GM23248 (cell line): Measurements from ENCODE around the gene CTNNA2. TPM values are rescaled to one million over a fixed set of nuclear protein-coding genes. Genes with fewer than 3 reads are reported as not detected.

Experiments
- DNase-seq: peaks from one replicate; pipeline ENCODE4 v3.0.0-alpha.2; 2015
- H2AFZ ChIP-seq: fragments of 200-600 bp; sonication (generic); 2 replicates; pipeline ENCODE4 v1.6.1; 2016; ENCODE audit warnings: antibody characterized with exemption
- H3F3A ChIP-seq: fragments of 200-600 bp; sonication (generic); 2 replicates; pipeline ENCODE4 v1.6.1; 2016; ENCODE audit warnings: mild to moderate bottlenecking, antibody characterized with exemption, mixed run types; ENCODE audit not compliant: insufficient read depth
- H3K27ac ChIP-seq: fragments of 200-600 bp; sonication (generic); 2 replicates; pipeline ENCODE4 v1.5.1; 2016; ENCODE audit warnings: mild to moderate bottlenecking
- H3K27me3 ChIP-seq: fragments of 200-600 bp; sonication (generic); replicated peaks from 2 replicates; pipeline ENCODE4 v1.6.1; 2016; ENCODE audit warnings: mild to moderate bottlenecking; ENCODE audit not compliant: insufficient read depth
- H3K36me3 ChIP-seq: fragments of 200-600 bp; sonication (generic); 2 replicates; pipeline ENCODE4 v1.6.1; 2016; ENCODE audit warnings: low read depth, mild to moderate bottlenecking
- H3K4me1 ChIP-seq: fragments of 200-600 bp; sonication (generic); 2 replicates; pipeline ENCODE4 v1.6.1; 2016; ENCODE audit warnings: mild to moderate bottlenecking; ENCODE audit not compliant: insufficient read depth
- H3K4me2 ChIP-seq: fragments of 200-600 bp; sonication (generic); one replicate; pipeline ENCODE4 v1.6.1; 2016; ENCODE audit warnings: mild to moderate bottlenecking; ENCODE audit not compliant: unreplicated experiment
- H3K4me3 ChIP-seq: fragments of 200-600 bp; sonication (generic); 2 replicates; pipeline ENCODE4 v1.5.1; 2016; ENCODE audit warnings: mild to moderate bottlenecking
- H3K79me2 ChIP-seq: fragments of 200-600 bp; sonication (generic); 2 replicates; pipeline ENCODE4 v1.6.1; 2016; ENCODE audit warnings: mild to moderate bottlenecking; ENCODE audit not compliant: insufficient read depth
- H3K9ac ChIP-seq: fragments of 200-600 bp; sonication (generic); 2 replicates; pipeline ENCODE4 v1.6.1; 2016; ENCODE audit warnings: mild to moderate bottlenecking
- H3K9me2 ChIP-seq: fragments of 200-600 bp; sonication (generic); 2 replicates; pipeline ENCODE4 v1.6.1; 2016; ENCODE audit warnings: mixed run types, mild to moderate bottlenecking, moderate library complexity; ENCODE audit not compliant: insufficient read depth
- H3K9me3 ChIP-seq: fragments of 200-600 bp; sonication (generic); one replicate; pipeline ENCODE4 v1.6.1; 2017; ENCODE audit warnings: low read depth
- H4K20me1 ChIP-seq: fragments of 200-600 bp; sonication (generic); 2 replicates; pipeline ENCODE4 v1.6.0; 2016; ENCODE audit not compliant: insufficient read depth
- EZH2 ChIP-seq: fragments of 200-600 bp; sonication (generic); IDR thresholded peaks from 2 replicates; pipeline ENCODE4 v1.6.1; 2018; ENCODE audit warnings: antibody characterized with exemption, mild to moderate bottlenecking; ENCODE audit not compliant: insufficient read depth, poor library complexity, severe bottlenecking
- EZH2phosphoT487 ChIP-seq: fragments of 200-600 bp; sonication (generic); IDR thresholded peaks from 2 replicates; pipeline ENCODE4 v1.6.1; 2018; ENCODE audit warnings: antibody characterized with exemption, moderate library complexity, mild to moderate bottlenecking, low read depth; ENCODE audit not compliant: insufficient read depth
- WGBS, 2 experiments: methylation state at CpG; one replicate each; pipeline ENCODE4 v1.1.6; 2015 to 2017; ENCODE audit warnings: low lambda C conversion rate in 2 of 2, low coverage in 1 of 2; ENCODE audit errors: missing lambda C conversion rate in 2 of 2; 5-methylcytosine and 5-hydroxymethylcytosine counted together
- in situ Hi-C: fragments of 300-500 bp; cut with MboI; formaldehyde crosslinking; loops from 2 replicates; pipeline ENCODE4 v1.15.0; 2020
- polyA plus RNA-seq: library from polyadenylated mRNA; unstranded; fragments of >200 nt; fragmentation: Nextera tagmentation; extraction: Ambion mirVana; gene quantifications from 2 replicates; pipeline ENCODE4 v1.2.1, GENCODE V29; 2016
- total RNA-seq: library from RNA; depleted of rRNA; stranded (reverse); fragments of >200 nt; shearing (Covaris generic); gene quantifications from 2 replicates; pipeline ENCODE4 v1.2.3, GENCODE V29; 2014

CTNNA2 gene
- total and polyA plus RNA-seq, 2 experiments from 2014 or later, result not detected

- no peak for DNase-seq
- no peaks in the 10 kb centered on the region for H3K9me2 ChIP-seq
- in situ Hi-C loops, result no loop called here
- H3K27me3 ChIP-seq, result no peaks in the 10 kb centered on the region
- no peak overlapping the region for H3K27ac ChIP-seq
- H3K4me2 ChIP-seq, result no peak overlapping the region
- no peak overlapping the region for H3K4me3 ChIP-seq
- H3F3A ChIP-seq, result no peaks in the 10 kb centered on the region
- H3K4me1 ChIP-seq, result 0 out of 2 replicates have a peak, but pooled peaks cover 4% of the 10 kb centered on the region
- H3K36me3 ChIP-seq, result no peaks in the 10 kb centered on the region
- no peaks in the 10 kb centered on the region for H3K9me3 ChIP-seq
- 19 to 28% methylated on average over 1 of the region's 1 CpG for WGBS, 2 experiments
- no peak overlapping the region for H2AFZ ChIP-seq
- no peaks in the 10 kb centered on the region for H4K20me1 ChIP-seq
- no peak overlapping the region for H3K9ac ChIP-seq
- no peaks in the 10 kb centered on the region for H3K79me2 ChIP-seq
- TF ChIP-seq EZH2 (no peak), EZH2phosphoT487 (no peak)
Measured at GRCh38 chr2:79938648-79939047, 425.8 kb downstream of the CTNNA2 start.

GRCh38 chr2:79940364-79940763 is 427.5 kb downstream of the CTNNA2 start:
- H3K4me2 ChIP-seq, result no peak overlapping the region
- H3K27ac ChIP-seq, result no peak overlapping the region
- no peaks in the 10 kb centered on the region for H3K36me3 ChIP-seq
- no peak for DNase-seq
- in situ Hi-C loops, result no loop called here
- H3F3A ChIP-seq, result no peaks in the 10 kb centered on the region
- TF ChIP-seq EZH2phosphoT487 (no peak), EZH2 (no peak)
- H4K20me1 ChIP-seq, result no peaks in the 10 kb centered on the region
- H3K4me3 ChIP-seq, result no peak overlapping the region
- no peak overlapping the region for H2AFZ ChIP-seq
- H3K9me2 ChIP-seq, result no peaks in the 10 kb centered on the region
- H3K9ac ChIP-seq, result no peak overlapping the region
- H3K79me2 ChIP-seq, result no peaks in the 10 kb centered on the region
- 28 to 41% methylated on average over 2 of the region's 2 CpGs for whole genome bisulfite sequencing, 2 experiments
- 0 out of 2 replicates have a peak, but pooled peaks cover 4% of the 10 kb centered on the region for H3K4me1 ChIP-seq
- H3K9me3 ChIP-seq, result no peaks in the 10 kb centered on the region
- no peaks in the 10 kb centered on the region for H3K27me3 ChIP-seq

DNA sequence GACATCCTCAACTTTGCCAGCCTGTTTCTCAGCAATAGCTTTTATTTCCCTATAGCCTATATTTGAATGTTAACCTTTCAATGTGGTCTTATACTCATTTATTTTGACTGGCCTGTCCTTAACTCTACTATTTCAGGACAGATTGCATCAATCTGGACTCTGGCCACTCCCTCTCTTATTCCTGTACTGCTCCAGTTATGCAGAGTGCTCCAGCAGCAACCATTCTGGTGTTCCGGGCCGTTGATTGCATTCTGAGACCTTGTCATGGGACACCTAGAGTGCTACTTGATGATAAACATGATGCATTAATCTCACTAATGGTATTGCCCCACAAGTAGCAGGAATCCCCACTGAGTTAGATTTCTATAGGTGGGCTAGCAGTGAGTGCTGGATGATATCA is 428.3 kb downstream of the CTNNA2 start:
- Histone ChIP-seq H3K27me3 (no peaks in the 10 kb centered on the region), H3K36me3 (no peaks in the 10 kb centered on the region), H3K9me2 (no peaks in the 10 kb centered on the region), H2AFZ (no peak overlapping the region), H3K9ac (no peak overlapping the region), H3K9me3 (no peaks in the 10 kb centered on the region), H3K79me2 (no peaks in the 10 kb centered on the region), H4K20me1 (no peaks in the 10 kb centered on the region), H3F3A (no peaks in the 10 kb centered on the region), H3K4me1 (0 out of 2 replicates have a peak, but pooled peaks cover under 1% of the 10 kb centered on the region), H3K4me3 (no peak overlapping the region), H3K4me2 (no peak overlapping the region), H3K27ac (no peak overlapping the region)
- WGBS, 2 experiments, result 29 to 30% methylated on average over 2 of the region's 2 CpGs
- in situ Hi-C loops, result no loop called here
- no peak for DNase-seq
- TF ChIP-seq EZH2, result no peak
- no peak for TF ChIP-seq EZH2phosphoT487

- no peaks in the 10 kb centered on the region for H3K36me3 ChIP-seq
- 9 to 13% methylated on average over 1 of the region's 1 CpG for WGBS, 2 experiments
- no peak overlapping the region for H3K4me2 ChIP-seq
- H2AFZ ChIP-seq, result no peak overlapping the region
- no peaks in the 10 kb centered on the region for H3K4me1 ChIP-seq
- H3K79me2 ChIP-seq, result no peaks in the 10 kb centered on the region
- in situ Hi-C loops, result no loop called here
- H4K20me1 ChIP-seq, result no peaks in the 10 kb centered on the region
- TF ChIP-seq EZH2 (no peak), EZH2phosphoT487 (no peak)
- H3K27ac ChIP-seq, result no peak overlapping the region
- DNase-seq, result no peak
- no peak overlapping the region for H3K9ac ChIP-seq
- no peaks in the 10 kb centered on the region for H3F3A ChIP-seq
- no peak overlapping the region for H3K4me3 ChIP-seq
- no peaks in the 10 kb centered on the region for H3K9me3 ChIP-seq
- no peaks in the 10 kb centered on the region for H3K27me3 ChIP-seq
- H3K9me2 ChIP-seq, result no peaks in the 10 kb centered on the region
Measured at GRCh38 chr2:79944205-79944604, 431.4 kb downstream of the CTNNA2 start.
